Fibroblast of upper back skin (primary cell): ENCODE data around the gene STAB1.

Experiments
- DNase-seq: peaks from one replicate; pipeline ENCODE4 v3.0.0-alpha.2; 2013

STAB1 gene

GRCh38 chr3:52494886-52495495 is at the start of gene STAB1:
TSS of gene STAB1 (plus strand) at chr3:52495338. CDS start at chr3:52495414, 76 bp downstream.
- DNase-seq, result no peak

- no peak for DNase-seq
Observed at GRCh38 chr3:52446042-52446441, 49.1 kb upstream of the STAB1 start.

- peak; percentile 53 for DNase-seq
Observed at GRCh38 chr3:52446631-52447511, 48.3 kb upstream of the STAB1 start.

- no peak for DNase-seq
Observed at GRCh38 chr3:52447512-52448355, 47.4 kb upstream of the STAB1 start.

- DNase-seq, result no peak
Observed at GRCh38 chr3:52450489-52451236, 44.5 kb upstream of the STAB1 start.

- no peak for DNase-seq
Observed at GRCh38 chr3:52451237-52452083, 43.7 kb upstream of the STAB1 start.

- no peak for DNase-seq
Observed at GRCh38 chr3:52452126-52452525, 43.0 kb upstream of the STAB1 start.

GRCh38 chr3:52452570-52453221 is 42.4 kb upstream of the STAB1 start:
- DNase-seq, result no peak

GRCh38 chr3:52453496-52454249 is 41.5 kb upstream of the STAB1 start, which contains the start of gene TNNC1:
TSS of gene TNNC1 (minus strand) at chr3:52454041. CDS start at chr3:52454015, 26 bp downstream.
- DNase-seq, result no peak

- DNase-seq, result no peak
Observed at GRCh38 chr3:52454250-52454937, 40.7 kb upstream of the STAB1 start.

- no peak for DNase-seq
Observed at GRCh38 chr3:52454938-52455282, 40.2 kb upstream of the STAB1 start.

- DNase-seq, result peak; percentile 80
Observed at GRCh38 chr3:52455283-52456168, 39.6 kb upstream of the STAB1 start, which contains the start of gene NISCH. TSS of gene NISCH (plus strand) at chr3:52455604. CDS start at chr3:52455642, 38 bp downstream.

GRCh38 chr3:52456169-52456799 is 38.9 kb upstream of the STAB1 start:
- no peak for DNase-seq

- no peak for DNase-seq
Observed at GRCh38 chr3:52456800-52457183, 38.3 kb upstream of the STAB1 start.

- no peak for DNase-seq
Observed at GRCh38 chr3:52458031-52458760, 36.9 kb upstream of the STAB1 start.

- no peak for DNase-seq
Observed at GRCh38 chr3:52458770-52459545, 36.2 kb upstream of the STAB1 start.
